ENCODE measurements around the gene KCNK5. TPM values are rescaled to one million over a fixed set of nuclear protein-coding genes. Genes with fewer than 3 reads are reported as not detected.

Gene KCNK5
- total RNA-seq, 4 donors from 2014 or later = 6.2 to 9.2 (median 7.4) TPM

DNA sequence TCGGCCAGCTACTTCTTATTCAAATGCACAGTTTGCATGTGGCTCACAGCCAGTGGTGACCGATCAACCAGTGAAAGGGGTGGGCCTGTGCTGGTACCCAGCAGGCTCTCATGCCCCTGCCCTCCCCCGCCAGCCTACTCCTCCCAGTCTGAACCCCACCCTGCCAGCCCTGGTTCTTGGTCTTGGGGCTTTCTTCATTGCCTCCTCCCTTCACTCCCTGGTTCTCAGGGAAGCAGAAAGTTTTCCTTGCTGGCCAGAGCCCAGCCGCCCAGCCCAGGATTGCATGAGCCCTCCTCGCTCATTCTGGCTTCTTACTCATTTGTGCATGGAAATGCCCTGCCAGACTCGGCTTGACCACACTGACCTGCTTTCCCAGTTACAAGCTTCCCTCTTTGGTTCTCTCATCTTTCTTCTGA lies 44.1 kb upstream of the KCNK5 start:
- Histone ChIP-seq H3K27ac (replicated peaks in 1 of 4) (no peak overlapping the region), H3K27me3 (no peaks in the 10 kb centered on the region), H3K4me3 (no peak overlapping the region), H3K36me3 (no peaks in the 10 kb centered on the region), H3K9me3 (no peaks in the 10 kb centered on the region), H3K4me1 (no peaks in the 10 kb centered on the region)
- DNase-seq (ENCODE audit: extremely low spot score) = no peak
- TF ChIP-seq CTCF (IDR thresholded peaks at IDR 0.05) = no peak
- no peak for TF ChIP-seq POLR2A (IDR thresholded peaks at IDR 0.05; ENCODE audit: low read depth)
- no peak for TF ChIP-seq POLR2AphosphoS5 (IDR thresholded peaks at IDR 0.05)
- no peak for TF ChIP-seq EP300 (IDR thresholded peaks at IDR 0.05)
- 72% methylated on average over 6 of the region's 6 CpGs for WGBS
- intact Hi-C loops (cut with DNase I) = no loop called here

GRCh38 chr6:39269961-39270360 lies 40.7 kb upstream of the KCNK5 start:
- Histone ChIP-seq H3K4me3 (no peak overlapping the region), H3K27ac (replicated peaks in 1 of 4) (no peak overlapping the region), H3K4me1 (no peaks in the 10 kb centered on the region), H3K9me3 (no peaks in the 10 kb centered on the region), H3K36me3 (no peaks in the 10 kb centered on the region), H3K27me3 (no peaks in the 10 kb centered on the region)
- no peak for DNase-seq (ENCODE audit: extremely low spot score)
- intact Hi-C loops (cut with DNase I) = no loop called here
- TF ChIP-seq CTCF (IDR thresholded peaks at IDR 0.05) (no peak), EP300 (IDR thresholded peaks at IDR 0.05) (no peak), POLR2AphosphoS5 (IDR thresholded peaks at IDR 0.05) (no peak), POLR2A (IDR thresholded peaks at IDR 0.05; ENCODE audit: low read depth) (no peak)
- WGBS = 87% methylated on average over 1 of the region's 1 CpG

DNA sequence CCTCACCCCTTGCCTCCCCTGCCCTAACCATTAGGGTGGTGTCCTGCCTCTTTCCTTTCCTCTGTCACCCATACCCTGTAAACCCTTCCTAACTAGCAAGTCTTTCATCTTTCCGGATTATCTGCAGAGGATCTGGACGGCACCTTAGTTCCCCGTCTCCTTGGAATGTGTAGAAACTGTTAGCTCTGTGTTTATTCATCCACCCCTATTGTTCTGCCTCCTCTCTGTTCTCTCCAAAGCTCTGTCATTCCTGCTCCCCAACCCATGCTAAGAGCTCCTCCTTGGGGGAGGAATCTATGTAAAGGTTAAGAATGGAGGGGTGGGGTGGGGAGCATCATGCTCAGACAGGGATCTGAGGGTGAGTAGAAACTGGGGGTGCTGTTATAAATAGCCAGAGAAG lies 39.4 kb upstream of the KCNK5 start:
- Histone ChIP-seq H3K9me3 (no peaks in the 10 kb centered on the region), H3K27ac (replicated peaks in 1 of 4) (no peak overlapping the region), H3K4me1 (no peaks in the 10 kb centered on the region), H3K27me3 (no peaks in the 10 kb centered on the region), H3K36me3 (no peaks in the 10 kb centered on the region), H3K4me3 (no peak overlapping the region)
- intact Hi-C loops (cut with DNase I) = no loop called here
- TF ChIP-seq POLR2AphosphoS5 (IDR thresholded peaks at IDR 0.05) (no peak), POLR2A (IDR thresholded peaks at IDR 0.05; ENCODE audit: low read depth) (no peak), CTCF (IDR thresholded peaks at IDR 0.05) (no peak), EP300 (IDR thresholded peaks at IDR 0.05) (no peak)
- WGBS = 65% methylated on average over 3 of the region's 3 CpGs
- DNase-seq (ENCODE audit: extremely low spot score) = no peak

DNA sequence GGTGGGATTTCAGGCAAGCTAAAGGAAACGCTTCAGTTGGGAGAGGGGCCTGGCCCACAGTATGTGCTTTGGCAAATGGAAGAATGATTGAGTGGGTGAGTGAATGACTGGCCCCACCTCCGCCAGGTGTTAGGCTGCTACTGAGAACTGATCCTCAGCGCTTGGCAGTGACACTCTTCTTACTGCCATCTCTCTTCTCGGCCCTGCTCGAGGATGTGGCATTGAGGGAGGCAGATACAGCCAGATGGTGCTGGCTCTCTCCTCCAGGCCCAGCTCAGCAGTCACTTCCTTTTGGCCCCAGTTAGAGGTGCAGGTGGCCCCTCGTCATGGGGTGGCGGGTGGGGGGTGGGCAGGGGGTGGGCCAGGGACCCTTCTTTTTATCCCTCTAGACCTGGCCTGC lies 38.9 kb upstream of the KCNK5 start:
- intact Hi-C loops (cut with DNase I) = no loop called here
- Histone ChIP-seq H3K9me3 (no peaks in the 10 kb centered on the region), H3K4me3 (no peak overlapping the region), H3K4me1 (no peaks in the 10 kb centered on the region), H3K36me3 (no peaks in the 10 kb centered on the region), H3K27me3 (no peaks in the 10 kb centered on the region), H3K27ac (replicated peaks in 1 of 4) (no peak overlapping the region)
- no peak for DNase-seq (ENCODE audit: extremely low spot score)
- 79% methylated on average over 7 of the region's 7 CpGs for WGBS
- TF ChIP-seq POLR2A (IDR thresholded peaks at IDR 0.05; ENCODE audit: low read depth) (no peak), CTCF (IDR thresholded peaks at IDR 0.05) (no peak), EP300 (IDR thresholded peaks at IDR 0.05) (no peak), POLR2AphosphoS5 (IDR thresholded peaks at IDR 0.05) (no peak)

DNA sequence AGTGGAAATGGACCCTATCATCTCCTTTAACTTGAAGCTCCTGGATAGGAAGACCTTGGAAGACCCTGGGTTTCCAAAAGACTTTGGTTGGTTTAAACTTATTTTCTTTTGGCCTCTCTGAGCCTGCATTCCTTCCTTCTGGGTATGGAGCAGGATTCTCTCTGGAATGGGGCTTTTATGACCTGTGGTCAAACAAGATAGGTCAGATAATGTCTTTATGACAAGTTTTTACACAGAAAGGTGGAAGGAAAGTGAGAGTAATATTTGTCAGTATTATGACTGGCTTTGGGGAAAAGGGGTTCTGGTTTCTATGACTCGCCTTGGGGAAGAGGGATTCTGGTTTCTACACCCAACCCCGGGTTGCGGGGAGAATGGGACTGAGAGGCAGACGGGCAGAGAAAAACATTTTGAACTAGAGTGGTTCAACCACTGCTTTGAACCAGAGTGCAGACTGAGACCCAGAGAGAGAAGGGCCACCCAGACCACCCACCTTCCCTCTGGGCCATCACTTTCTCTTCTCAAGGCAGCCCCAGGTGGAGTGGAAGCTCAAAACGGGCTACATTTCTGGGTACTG lies 37.6 kb upstream of the KCNK5 start:
- Histone ChIP-seq H3K27ac (replicated peaks in 1 of 4) (no peak overlapping the region), H3K4me1 (no peaks in the 10 kb centered on the region), H3K4me3 (no peak overlapping the region), H3K27me3 (peaks cover 0 to 5% (median 0%) of the 10 kb centered on the region in 4 donors), H3K9me3 (no peaks in the 10 kb centered on the region), H3K36me3 (no peaks in the 10 kb centered on the region)
- TF ChIP-seq POLR2AphosphoS5 (IDR thresholded peaks at IDR 0.05) (no peak), EP300 (IDR thresholded peaks at IDR 0.05) (no peak), CTCF (IDR thresholded peaks at IDR 0.05) (no peak), POLR2A (IDR thresholded peaks at IDR 0.05; ENCODE audit: low read depth) (no peak)
- 88% methylated on average over 5 of the region's 5 CpGs for WGBS
- intact Hi-C loops (cut with DNase I) = no loop called here
- no peak for DNase-seq (ENCODE audit: extremely low spot score)
